Heart right ventricle (tissue), 16 donors: ENCODE measurements around the gene TOPBP1. TPM values are rescaled to one million over a fixed set of nuclear protein-coding genes. Genes with fewer than 3 reads are reported as not detected.

Experiments used
- ATAC-seq, 8 donors: fragments of 200-7000 bp; cut with Tn5 transposase; one replicate each; pipeline ENCODE4 v1.9.1; 2020; ENCODE audit warnings: mild to moderate bottlenecking in 8 of 8, moderate library complexity in 8 of 8, moderate number of reproducible peaks in 1 of 8
- DNase-seq, 2 donors: peaks; one replicate each; pipeline ENCODE4 v3.0.0-alpha.2; 2020
- H3K27ac ChIP-seq, 10 donors: fragments of 200-600 bp; sonication (generic) in 2 of 10; one replicate each; pipeline versions ENCODE4 v1.5.0 to v1.8.0; 2020 to 2022; ENCODE audit warnings: mild to moderate bottlenecking in 3 of 10
- H3K27me3 ChIP-seq, 7 donors: fragments of 200-600 bp; one replicate each; pipeline ENCODE4 v1.8.0; 2021 to 2022; ENCODE audit warnings: mild to moderate bottlenecking in 2 of 7
- H3K36me3 ChIP-seq, 9 donors: fragments of 200-600 bp; sonication (generic) in 1 of 9; one replicate each; pipeline versions ENCODE4 v1.5.0 to v1.8.0; 2020 to 2022; ENCODE audit warnings: mild to moderate bottlenecking in 2 of 9
- H3K4me1 ChIP-seq, 9 donors: fragments of 200-600 bp; sonication (generic) in 1 of 9; one replicate each; pipeline versions ENCODE4 v1.5.0 to v1.8.0; 2020 to 2022; ENCODE audit warnings: mild to moderate bottlenecking in 4 of 9
- H3K4me3 ChIP-seq, 10 donors: fragments of 200-600 bp; sonication (generic) in 2 of 10; one replicate each; pipeline versions ENCODE4 v1.5.0 to v1.8.0; 2020 to 2022; ENCODE audit warnings: mild to moderate bottlenecking in 7 of 10, moderate library complexity in 2 of 10
- H3K9me3 ChIP-seq, 11 donors: fragments of 200-600 bp in 10 of 11; sonication (generic) in 2 of 11; one replicate each; pipeline versions ENCODE4 v1.5.0 to v1.8.0; 2013 to 2022; ENCODE audit warnings: mild to moderate bottlenecking in 2 of 11, control low read depth in 1 of 11, moderate library complexity in 1 of 11
- WGBS, 2 donors: extraction: QIAGEN DNeasy Blood & Tissue Kit; methylation state at CpG; one replicate each; pipeline ENCODE4 v1.1.7; 2013; ENCODE audit warnings: inconsistent platforms in 1 of 2; 5-methylcytosine and 5-hydroxymethylcytosine counted together
- intact Hi-C, 10 donors: fragments of 100-400 bp; cut with DNase I; formaldehyde crosslinking; loops; one replicate each; pipeline versions ENCODE4 v1.11.1 to v1.14.2; 2022
- polyA plus RNA-seq, 2 donors: library from polyadenylated mRNA; stranded (reverse); fragments of 200-250 nt; gene quantifications; one replicate each; pipeline ENCODE4 v1.2.3, GENCODE V29; 2013
- total RNA-seq, 10 donors: library from RNA; stranded (reverse); fragmentation: NEBNext Ultra II Directional in 3 of 10; extraction: Animal tissue kit (Norgen Biotek cat#: 25700) in 3 of 10; gene quantifications; one replicate each; pipeline versions ENCODE4 v1.2.1 to v1.2.4, GENCODE V29; 2021 to 2023
- TF ChIP-seq, protein P1 (sequence below), 9 donors: fragments of 200-600 bp; sonication (generic) in 2 of 9; IDR thresholded peaks; one replicate each; pipeline versions ENCODE4 v1.5.0 to v1.8.0; 2021 to 2022; ENCODE audit warnings: antibody characterized with exemption in 9 of 9, mild to moderate bottlenecking in 5 of 9, moderate library complexity in 1 of 9
- donor health status: Arrhythmogenic right ventricular cardiomyopathy.
- donor health status: ischemic (EF 13 %, LVEDD 7.1; RV severe dilation, severe dysfunction).
- donor health status: healthy with polysubstance abuse.
- donor health status: DM: no; HTN: yes; CAD: no.
- donor health status: DM: no; HTN: no; CAD: no.
- donor health status: ischemic (EF 25% LVEDD 6.9; RV normal size, moderate dysfunction).
- donor health status: ischemic (EF 25% LVEDD 5.7; RV mildly dilated, moderate dysfunction).
- donor health status: healthy.
- donor health status: DM: yes; HTN: yes; CAD: no.
- donor health status: Ischemic cardiomyopathy.
- donor health status: ischemic (EF 35%, LVEDD 5.7; RV mildly dilated, moderate dysfunction).
- donor health status: nonischemic (EF 11% LVEDD 7.7; RV severe dilation, severe dysfunction).
- donor health status: DM: yes; HTN: yes; CAD: no.
- donor health status: PGD.
- donor health status: ischemic (EF 29% LVEDD 5.4; RV normal size, mild dysfunction).
- donor health status: nonischemic (EF 23%, LVEDD 6.1; RV moderate dilation, normal function).

The TOPBP1 gene
- total and polyA plus RNA-seq, 12 donors, result 5.7 to 11.8 (median 10.8) TPM

DNA sequence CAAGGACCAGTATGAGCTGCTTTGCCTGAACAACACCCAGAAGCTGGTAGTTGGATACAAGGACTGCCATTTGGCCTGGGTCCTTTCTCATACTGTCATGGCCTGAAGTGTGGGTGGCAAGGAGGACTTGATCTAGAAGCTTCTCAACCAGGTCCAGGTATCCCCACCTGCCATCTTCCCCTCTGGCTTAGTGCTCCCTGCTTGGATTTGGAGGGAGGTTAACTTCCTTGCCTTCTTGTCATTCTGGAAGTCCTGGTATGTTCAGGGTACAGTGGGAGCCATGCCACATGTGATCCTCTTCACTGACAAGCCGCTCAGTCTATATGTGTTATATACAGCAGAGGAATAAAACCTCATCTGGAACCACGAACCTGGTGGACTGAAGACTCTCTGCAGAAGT lies 37.7 kb upstream of the TOPBP1 start:
- WGBS, 2 donors, result 65 to 75% methylated on average over 2 of the region's 2 CpGs
- TF ChIP-seq, protein P1, sequence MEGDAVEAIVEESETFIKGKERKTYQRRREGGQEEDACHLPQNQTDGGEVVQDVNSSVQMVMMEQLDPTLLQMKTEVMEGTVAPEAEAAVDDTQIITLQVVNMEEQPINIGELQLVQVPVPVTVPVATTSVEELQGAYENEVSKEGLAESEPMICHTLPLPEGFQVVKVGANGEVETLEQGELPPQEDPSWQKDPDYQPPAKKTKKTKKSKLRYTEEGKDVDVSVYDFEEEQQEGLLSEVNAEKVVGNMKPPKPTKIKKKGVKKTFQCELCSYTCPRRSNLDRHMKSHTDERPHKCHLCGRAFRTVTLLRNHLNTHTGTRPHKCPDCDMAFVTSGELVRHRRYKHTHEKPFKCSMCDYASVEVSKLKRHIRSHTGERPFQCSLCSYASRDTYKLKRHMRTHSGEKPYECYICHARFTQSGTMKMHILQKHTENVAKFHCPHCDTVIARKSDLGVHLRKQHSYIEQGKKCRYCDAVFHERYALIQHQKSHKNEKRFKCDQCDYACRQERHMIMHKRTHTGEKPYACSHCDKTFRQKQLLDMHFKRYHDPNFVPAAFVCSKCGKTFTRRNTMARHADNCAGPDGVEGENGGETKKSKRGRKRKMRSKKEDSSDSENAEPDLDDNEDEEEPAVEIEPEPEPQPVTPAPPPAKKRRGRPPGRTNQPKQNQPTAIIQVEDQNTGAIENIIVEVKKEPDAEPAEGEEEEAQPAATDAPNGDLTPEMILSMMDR (IDR thresholded peaks at IDR 0.05), result no peak
- H3K36me3 ChIP-seq, result no peaks in the 10 kb centered on the region
- H3K4me3 ChIP-seq, result no peak overlapping the region
- H3K27ac ChIP-seq, result no peak overlapping the region
- intact Hi-C loops, result no loop called here
- H3K27me3 ChIP-seq, result peaks cover 0 to 1% (median 0%) of the 10 kb centered on the region in 7 donors
- ATAC-seq, result no peak
- no peaks in the 10 kb centered on the region for H3K9me3 ChIP-seq
- no peak for DNase-seq
- no peaks in the 10 kb centered on the region for H3K4me1 ChIP-seq

- TF ChIP-seq, protein P1 (IDR thresholded peaks at IDR 0.05), result no peak
- H3K4me3 ChIP-seq, result no peak overlapping the region
- intact Hi-C loops, result no loop called here
- 81 to 94% methylated on average over 2 of the region's 2 CpGs for WGBS, 2 donors
- H3K36me3 ChIP-seq, result no peaks in the 10 kb centered on the region
- DNase-seq, result no peak
- H3K9me3 ChIP-seq, result no peaks in the 10 kb centered on the region
- no peaks in the 10 kb centered on the region for H3K4me1 ChIP-seq
- no peak for ATAC-seq
- no peak overlapping the region for H3K27ac ChIP-seq
- H3K27me3 ChIP-seq, result no peaks in the 10 kb centered on the region
Measured at GRCh38 chr3:133697960-133698359, 36.2 kb upstream of the TOPBP1 start.

GRCh38 chr3:133695560-133696171 lies 33.9 kb upstream of the TOPBP1 start:
- Histone ChIP-seq H3K4me3 (no peak overlapping the region), H3K9me3 (no peaks in the 10 kb centered on the region), H3K27me3 (no peaks in the 10 kb centered on the region), H3K27ac (no peak overlapping the region), H3K36me3 (no peaks in the 10 kb centered on the region), H3K4me1 (no peaks in the 10 kb centered on the region)
- 86 to 87% methylated on average over 3 of the region's 3 CpGs for WGBS, 2 donors
- intact Hi-C loops, result no loop called here
- DNase-seq, result no peak
- TF ChIP-seq, protein P1 (IDR thresholded peaks at IDR 0.05), result no peak
- ATAC-seq, result no peak

DNA sequence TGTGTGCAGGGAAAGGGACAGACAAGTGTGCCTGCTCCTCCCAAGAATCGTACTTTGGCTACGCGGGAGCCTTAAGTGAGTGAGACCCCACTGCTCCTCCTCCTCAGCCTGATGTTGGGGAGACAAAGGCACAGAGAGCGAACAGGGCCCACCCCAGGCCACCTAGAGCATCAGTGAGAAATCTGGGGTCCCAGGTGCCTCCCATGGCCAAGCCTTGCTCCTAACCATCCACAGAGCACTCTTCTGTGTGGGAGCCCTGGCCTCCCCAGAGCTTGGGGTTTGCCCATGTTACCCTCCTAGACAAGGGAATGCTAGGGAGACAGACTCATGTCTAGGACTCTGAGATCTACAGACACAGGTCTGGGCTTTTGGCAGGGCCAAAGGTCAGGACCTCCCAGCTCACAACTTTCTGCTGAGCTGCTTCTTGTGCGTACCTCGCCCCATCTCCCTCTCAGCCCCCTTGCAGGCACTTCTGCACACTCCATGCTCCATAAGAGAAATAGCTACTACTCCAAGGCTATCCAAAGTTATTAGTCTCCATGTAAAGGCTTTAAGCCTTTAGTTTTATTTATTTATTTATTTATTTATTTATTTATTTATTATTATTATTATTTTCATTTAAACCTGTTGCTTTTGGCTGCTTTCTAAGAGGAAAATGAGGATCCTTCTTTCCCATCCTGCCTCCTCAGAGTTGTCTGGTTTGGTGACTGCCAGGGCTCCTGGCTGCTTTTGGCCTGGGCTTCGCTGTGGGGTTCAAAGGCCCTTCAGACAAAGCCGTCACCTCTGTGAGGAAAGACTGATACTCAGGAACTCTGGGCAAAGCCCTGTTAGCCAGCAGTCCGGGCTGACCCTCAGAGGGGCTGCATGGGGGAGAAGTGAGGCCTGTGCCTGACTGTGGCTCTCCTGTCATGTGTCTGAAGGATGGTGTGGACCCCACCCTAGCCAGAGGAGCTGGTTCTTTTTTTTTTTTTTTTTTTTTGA lies 32.8 kb upstream of the TOPBP1 start:
- H3K36me3 ChIP-seq, result no peaks in the 10 kb centered on the region
- no peak overlapping the region for H3K27ac ChIP-seq
- DNase-seq (no peak), ATAC-seq (no peak)
- no peak overlapping the region for H3K4me3 ChIP-seq
- TF ChIP-seq, protein P1 (IDR thresholded peaks at IDR 0.05), result no peak
- no peaks in the 10 kb centered on the region for H3K9me3 ChIP-seq
- intact Hi-C loops, result no loop called here
- WGBS, 2 donors, result 90 to 94% methylated on average over 9 of the region's 9 CpGs
- peaks cover 0 to 5% (median 0%) of the 10 kb centered on the region in 9 donors for H3K4me1 ChIP-seq
- H3K27me3 ChIP-seq, result no peaks in the 10 kb centered on the region
